Spleen (tissue), 11 donors: ENCODE results near the gene OTOG. TPM values are rescaled to one million over a fixed set of nuclear protein-coding genes. Genes with fewer than 3 reads are reported as not detected.

ENCODE experiments used
- DNase-seq: peaks from one replicate; pipeline ENCODE4 v3.0.0-alpha.2; 2020
- H3K27ac ChIP-seq, 8 donors: fragments of 200-600 bp; sonication (generic) in 7 of 8; 1 replicate in 4 of 8; 2 replicates in 4 of 8; pipeline versions ENCODE4 v1.5.0 to v1.8.0; 2016 to 2021; ENCODE audit warnings: inconsistent platforms in 4 of 8, mild to moderate bottlenecking in 4 of 8, moderate library complexity in 1 of 8
- H3K27me3 ChIP-seq, 7 donors: fragments of 200-600 bp; sonication (generic) in 6 of 7; replicated peaks in 1 of 7; 1 replicate in 4 of 7; 2 replicates in 3 of 7; pipeline versions ENCODE4 v1.5.0 to v1.8.0; 2016 to 2021; ENCODE audit warnings: inconsistent platforms in 3 of 7, mild to moderate bottlenecking in 1 of 7
- H3K36me3 ChIP-seq, 6 donors: fragments of 200-600 bp; sonication (generic) in 5 of 6; 1 replicate in 4 of 6; 2 replicates in 2 of 6; pipeline versions ENCODE4 v1.5.0 to v1.8.0; 2016 to 2021; ENCODE audit warnings: inconsistent platforms in 2 of 6
- H3K4me1 ChIP-seq, 6 donors: fragments of 200-600 bp; sonication (generic) in 5 of 6; 1 replicate in 3 of 6; 2 replicates in 3 of 6; pipeline versions ENCODE4 v1.5.0 to v1.8.0; 2016 to 2021; ENCODE audit warnings: inconsistent platforms in 3 of 6
- H3K4me3 ChIP-seq, 8 donors: fragments of 200-600 bp; sonication (generic) in 7 of 8; 1 replicate in 4 of 8; 2 replicates in 4 of 8; pipeline versions ENCODE4 v1.5.0 to v1.8.0; 2016 to 2021; ENCODE audit warnings: inconsistent platforms in 4 of 8, mild to moderate bottlenecking in 4 of 8, moderate library complexity in 2 of 8
- H3K9me3 ChIP-seq, 8 donors: fragments of 200-600 bp; sonication (generic) in 7 of 8; 1 replicate in 4 of 8; 2 replicates in 4 of 8; pipeline versions ENCODE4 v1.5.0 to v1.8.0; 2016 to 2021; ENCODE audit warnings: inconsistent platforms in 4 of 8
- CTCF ChIP-seq, 11 experiments: fragments of 200-600 bp in 7 of 11; fragments of 450-650 bp in 4 of 11; sonication (generic) in 4 of 11; IDR thresholded peaks in 8 of 11; conservative IDR thresholded peaks in 3 of 11; 1 replicate in 7 of 11; 2 replicates in 4 of 11; pipeline versions ENCODE4 v1.4.0 to v1.8.0; 2016 to 2021; ENCODE audit warnings: antibody characterized with exemption in 11 of 11, inconsistent platforms in 4 of 11, mild to moderate bottlenecking in 1 of 11
- POLR2A ChIP-seq, 3 donors: fragments of 450-650 bp; IDR thresholded peaks; one replicate each; pipeline ENCODE4 v1.5.1; 2017; ENCODE audit warnings: antibody characterized with exemption in 3 of 3, mild to moderate bottlenecking in 1 of 3
- POLR2AphosphoS5 ChIP-seq, 3 donors: sonication (generic); formaldehyde crosslinking; IDR thresholded peaks; one replicate each; pipeline ENCODE4 v1.5.1; 2017; ENCODE audit warnings: antibody characterized with exemption in 3 of 3
- WGBS, 5 donors: extraction: QIAGEN DNeasy Blood & Tissue Kit in 3 of 5; methylation state at CpG; one replicate each; pipeline versions ENCODE4 v1.1.5 to v1.1.7; 2013 to 2018; 5-methylcytosine and 5-hydroxymethylcytosine counted together
- intact Hi-C: fragments of 100-400 bp; cut with DNase I; formaldehyde crosslinking; loops from one replicate; pipeline ENCODE4 v1.15.0; 2023; ENCODE audit warnings: low total_unique reads
- polyA plus RNA-seq, 3 donors: library from polyadenylated mRNA; stranded (reverse); fragments of 200-250 nt; gene quantifications; one replicate each; pipeline ENCODE4 v1.2.1, GENCODE V29; 2013
- total RNA-seq, 7 donors: library from RNA; depleted of rRNA in 3 of 7; stranded (reverse); fragments of >200 nt in 3 of 7; fragmentation: NEBNext Ultra II Directional in 4 of 7; extraction: Animal tissue kit (Norgen Biotek cat#: 25700) in 4 of 7; gene quantifications; one replicate each; pipeline versions ENCODE4 v1.1.0 to v1.2.1, GENCODE V29; 2016 to 2021
- donor health status: healthy with polysubstance abuse.
- donor health status: DM: no; HTN: no; CAD: no; lungs with moderate emphysema.
- donor health status: DM: no; HTN: no; CAD: no.
- donor health status: Bipolar disorder and iron deficiency.
- donor health status: healthy.
- donor health status: DM: no; HTN: no; CAD: no.
- donor health status: DM: yes; HTN: yes; CAD: no.

Gene OTOG
- total and polyA plus RNA-seq, 10 donors = not detected

DNA sequence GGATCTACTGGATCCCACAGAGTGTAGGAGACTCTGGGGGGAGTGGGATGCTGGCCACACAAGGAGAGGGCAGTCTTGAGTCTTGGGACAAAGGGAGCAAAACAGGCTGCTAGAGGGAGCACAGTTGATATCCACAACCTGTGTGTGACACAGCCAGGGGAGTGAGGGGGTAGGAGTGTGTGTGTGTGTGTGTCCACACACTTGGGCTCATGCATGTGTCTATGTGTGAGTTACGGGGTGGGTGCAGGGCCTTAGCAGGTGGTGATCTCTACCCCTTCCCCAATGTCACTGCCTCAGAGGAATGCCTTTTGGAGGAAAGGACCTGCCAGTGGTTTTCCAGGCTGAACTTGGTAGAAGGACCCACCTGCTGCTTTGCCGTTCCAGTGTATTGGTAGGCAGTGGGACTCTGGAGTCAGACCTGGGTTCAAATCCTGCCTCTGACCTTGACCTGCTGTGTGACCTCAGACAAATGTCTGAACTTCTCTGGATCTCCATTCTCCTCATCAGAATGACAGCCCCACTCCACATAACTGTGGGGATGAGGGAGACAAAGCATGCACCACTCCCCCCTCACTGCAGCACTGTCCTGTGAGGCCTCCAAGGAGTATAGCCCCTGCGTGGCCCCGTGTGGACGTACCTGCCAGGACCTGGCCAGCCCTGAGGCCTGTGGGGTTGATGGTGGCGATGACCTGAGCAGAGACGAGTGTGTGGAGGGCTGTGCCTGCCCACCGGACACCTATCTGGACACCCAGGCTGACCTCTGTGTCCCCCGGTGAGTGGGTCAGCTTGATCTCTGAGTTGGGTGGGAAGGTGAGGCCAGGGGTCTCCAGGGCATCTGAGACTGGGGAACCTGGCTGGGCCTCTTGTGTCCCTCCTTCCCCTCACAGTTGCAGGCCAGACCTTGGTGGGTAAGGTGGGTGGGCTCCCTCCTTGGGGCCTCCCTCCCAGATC lies 27.4 kb downstream of the OTOG start:
- 73 to 92% (median 85%) methylated on average over 8 to 9 of the region's 9 CpGs for WGBS, 5 donors
- Histone ChIP-seq H3K9me3 (no peaks in the 10 kb centered on the region), H3K4me1 (no peaks in the 10 kb centered on the region), H3K4me3 (no peak overlapping the region), H3K36me3 (no peaks in the 10 kb centered on the region), H3K27me3 (peaks cover 0 to 15% (median 0%) of the 10 kb centered on the region in 7 donors), H3K27ac (no peak overlapping the region)
- intact Hi-C loops = no loop called here
- no peak for TF ChIP-seq CTCF (IDR thresholded peaks at IDR 0.05 in 8 of 11, conservative IDR thresholded peaks at IDR 0.05 in 3 of 11)
- TF ChIP-seq POLR2AphosphoS5 (IDR thresholded peaks at IDR 0.05) = no peak
- TF ChIP-seq POLR2A (IDR thresholded peaks at IDR 0.05) = no peak
- DNase-seq = no peak

GRCh38 chr11:17575431-17576425 lies 28.7 kb downstream of the OTOG start:
- DNase-seq = no peak
- WGBS, 5 donors = 84 to 91% (median 87%) methylated on average over 15 to 16 of the region's 16 CpGs
- Histone ChIP-seq H3K27ac (no peak overlapping the region), H3K9me3 (no peaks in the 10 kb centered on the region), H3K27me3 (peaks cover 0 to 23% (median 0%) of the 10 kb centered on the region in 7 donors), H3K4me1 (no peaks in the 10 kb centered on the region), H3K36me3 (no peaks in the 10 kb centered on the region), H3K4me3 (no peak overlapping the region)
- TF ChIP-seq POLR2A (IDR thresholded peaks at IDR 0.05) = no peak
- TF ChIP-seq CTCF (IDR thresholded peaks at IDR 0.05 in 8 of 11, conservative IDR thresholded peaks at IDR 0.05 in 3 of 11) = no peak
- TF ChIP-seq POLR2AphosphoS5 (IDR thresholded peaks at IDR 0.05) = no peak
- intact Hi-C loops = no loop called here

DNA sequence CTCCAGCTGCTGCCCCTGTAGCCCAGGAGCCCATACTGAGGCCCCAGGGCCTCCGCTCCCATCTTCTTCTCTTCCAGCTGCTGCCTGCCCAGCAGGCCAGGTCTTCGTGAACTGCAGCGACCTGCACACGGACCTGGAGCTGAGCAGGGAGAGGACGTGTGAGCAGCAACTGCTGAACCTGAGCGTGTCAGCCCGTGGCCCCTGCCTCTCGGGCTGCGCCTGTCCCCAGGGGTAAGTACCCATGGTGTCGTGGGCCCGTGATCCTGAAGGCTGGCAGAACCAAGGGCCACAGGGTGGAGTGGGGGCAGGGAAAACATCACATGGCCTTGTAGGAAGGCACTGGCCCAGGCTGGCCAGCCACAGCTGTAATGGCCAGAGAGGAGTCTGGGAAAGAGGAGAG lies 31.2 kb downstream of the OTOG start:
- H3K27me3 ChIP-seq = peaks cover 0 to 27% (median 0%) of the 10 kb centered on the region in 7 donors
- H3K9me3 ChIP-seq = peaks cover 0 to 3% (median 0%) of the 10 kb centered on the region in 8 donors
- H3K4me1 ChIP-seq = no peaks in the 10 kb centered on the region
- intact Hi-C loops = no loop called here
- H3K27ac ChIP-seq = no peak overlapping the region
- TF ChIP-seq POLR2A (IDR thresholded peaks at IDR 0.05) (no peak), POLR2AphosphoS5 (IDR thresholded peaks at IDR 0.05) (no peak)
- H3K36me3 ChIP-seq = no peaks in the 10 kb centered on the region
- peak; percentile 57 for DNase-seq
- WGBS, 5 donors = 83 to 95% (median 88%) methylated on average over 11 of the region's 11 CpGs
- H3K4me3 ChIP-seq = no peak overlapping the region

DNA sequence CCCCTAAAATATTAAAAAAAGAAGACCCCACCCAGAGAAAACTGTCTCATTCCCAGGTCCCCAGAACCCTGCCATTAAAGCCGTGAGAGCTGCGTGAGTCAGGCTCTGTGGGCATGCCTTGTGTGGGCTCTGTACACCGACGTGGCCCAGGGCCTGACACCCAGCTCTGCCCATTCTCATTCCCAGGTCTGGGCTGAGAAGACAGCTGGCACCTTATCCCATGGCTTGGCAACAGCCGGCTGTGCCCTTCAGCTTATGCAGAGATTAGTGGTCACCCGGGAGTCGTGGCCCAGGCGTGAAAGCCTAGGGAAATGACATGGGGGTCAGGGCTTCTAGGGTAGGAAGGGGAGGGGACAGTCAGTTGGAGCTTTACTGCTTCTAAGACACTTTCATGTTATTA lies 31.9 kb downstream of the OTOG start:
- no peaks in the 10 kb centered on the region for H3K4me1 ChIP-seq
- H3K9me3 ChIP-seq = peaks cover 0 to 3% (median 0%) of the 10 kb centered on the region in 8 donors
- TF ChIP-seq POLR2A (IDR thresholded peaks at IDR 0.05) = no peak
- TF ChIP-seq POLR2AphosphoS5 (IDR thresholded peaks at IDR 0.05) = no peak
- TF ChIP-seq CTCF (IDR thresholded peaks at IDR 0.05 in 8 of 11, conservative IDR thresholded peaks at IDR 0.05 in 3 of 11) = no peak
- intact Hi-C loops = no loop called here
- no peaks in the 10 kb centered on the region for H3K36me3 ChIP-seq
- no peak overlapping the region for H3K4me3 ChIP-seq
- peaks cover 0 to 27% (median 0%) of the 10 kb centered on the region in 7 donors for H3K27me3 ChIP-seq
- DNase-seq = peak; percentile 47
- no peak overlapping the region for H3K27ac ChIP-seq
- WGBS, 5 donors = 83 to 94% (median 88%) methylated on average over 8 of the region's 8 CpGs
